ENCODE results near the gene KRT72.

DNA sequence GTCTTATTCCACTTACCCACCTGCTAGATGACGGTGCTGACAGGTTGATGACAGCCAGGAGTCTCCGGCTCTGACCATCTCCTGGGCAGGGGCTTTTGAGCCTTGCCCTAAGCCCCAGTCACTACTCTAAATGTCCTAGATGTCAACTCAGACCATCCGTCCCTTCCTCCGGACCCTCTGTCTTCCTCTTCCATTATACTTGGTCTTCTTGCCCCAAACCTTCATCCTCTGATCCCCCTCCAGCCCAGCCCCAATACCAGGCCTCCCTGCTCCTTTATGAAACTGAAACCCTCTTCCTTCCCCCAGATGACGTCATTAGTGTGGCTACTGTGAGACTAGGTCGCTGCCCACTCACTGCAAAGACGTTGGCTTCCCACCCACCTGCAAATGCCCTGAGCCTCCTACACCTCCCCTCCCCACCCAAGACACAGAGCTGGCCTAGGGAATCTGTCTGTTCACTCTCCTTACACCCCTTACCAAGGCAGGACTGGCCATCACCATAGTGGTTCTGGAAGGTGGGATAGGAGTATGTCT lies 58.4 kb downstream of the KRT72 start:
- TF ChIP-seq, protein P1, sequence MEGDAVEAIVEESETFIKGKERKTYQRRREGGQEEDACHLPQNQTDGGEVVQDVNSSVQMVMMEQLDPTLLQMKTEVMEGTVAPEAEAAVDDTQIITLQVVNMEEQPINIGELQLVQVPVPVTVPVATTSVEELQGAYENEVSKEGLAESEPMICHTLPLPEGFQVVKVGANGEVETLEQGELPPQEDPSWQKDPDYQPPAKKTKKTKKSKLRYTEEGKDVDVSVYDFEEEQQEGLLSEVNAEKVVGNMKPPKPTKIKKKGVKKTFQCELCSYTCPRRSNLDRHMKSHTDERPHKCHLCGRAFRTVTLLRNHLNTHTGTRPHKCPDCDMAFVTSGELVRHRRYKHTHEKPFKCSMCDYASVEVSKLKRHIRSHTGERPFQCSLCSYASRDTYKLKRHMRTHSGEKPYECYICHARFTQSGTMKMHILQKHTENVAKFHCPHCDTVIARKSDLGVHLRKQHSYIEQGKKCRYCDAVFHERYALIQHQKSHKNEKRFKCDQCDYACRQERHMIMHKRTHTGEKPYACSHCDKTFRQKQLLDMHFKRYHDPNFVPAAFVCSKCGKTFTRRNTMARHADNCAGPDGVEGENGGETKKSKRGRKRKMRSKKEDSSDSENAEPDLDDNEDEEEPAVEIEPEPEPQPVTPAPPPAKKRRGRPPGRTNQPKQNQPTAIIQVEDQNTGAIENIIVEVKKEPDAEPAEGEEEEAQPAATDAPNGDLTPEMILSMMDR (IDR thresholded peaks at IDR 0.05 in 8 of 11, conservative IDR thresholded peaks at IDR 0.05 in 3 of 11), result no peak
- TF ChIP-seq POLR2A (IDR thresholded peaks at IDR 0.05) (no peak), POLR2AphosphoS5 (IDR thresholded peaks at IDR 0.05) (no peak)

All from spleen (tissue), 7 donors.